GM18868 (cell line): ENCODE measurements around the gene TMTC2.

Experiments used
- ATAC-seq: cut with Tn5 transposase; IDR thresholded peaks from one replicate; pipeline ENCODE4 v1.9.1; 2021; ENCODE audit warnings: mild to moderate bottlenecking, moderate library complexity; ENCODE audit not compliant: unreplicated experiment

Gene TMTC2

GRCh38 chr12:82876075-82876474 lies 189.4 kb downstream of the TMTC2 start:
- no peak for ATAC-seq

DNA sequence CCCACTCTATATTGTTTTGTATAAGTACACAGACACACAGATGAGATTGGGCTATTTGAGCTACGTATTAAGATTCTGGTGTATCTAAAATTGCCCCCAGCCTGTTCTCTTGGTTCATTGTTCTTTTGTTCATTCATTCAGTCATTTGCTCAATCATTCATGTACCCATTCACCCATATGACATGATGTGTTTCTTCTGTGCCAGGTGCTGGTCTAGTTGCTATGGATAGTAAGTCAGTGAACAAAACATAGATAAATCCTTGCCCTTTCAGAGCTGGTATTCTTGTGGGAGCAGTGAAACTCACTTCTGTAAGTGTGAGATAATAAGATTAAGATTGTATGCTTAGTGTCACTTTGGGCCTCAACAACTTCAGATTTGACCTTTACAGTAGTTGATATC lies 191.3 kb downstream of the TMTC2 start:
- ATAC-seq, result no peak

- no peak for ATAC-seq
Observed at GRCh38 chr12:82880442-82880901, 193.8 kb downstream of the TMTC2 start.

GRCh38 chr12:82883394-82884355 lies 197.0 kb downstream of the TMTC2 start:
- ATAC-seq, result no peak

- no peak for ATAC-seq
Observed at GRCh38 chr12:82886671-82887340, 200.1 kb downstream of the TMTC2 start.

DNA sequence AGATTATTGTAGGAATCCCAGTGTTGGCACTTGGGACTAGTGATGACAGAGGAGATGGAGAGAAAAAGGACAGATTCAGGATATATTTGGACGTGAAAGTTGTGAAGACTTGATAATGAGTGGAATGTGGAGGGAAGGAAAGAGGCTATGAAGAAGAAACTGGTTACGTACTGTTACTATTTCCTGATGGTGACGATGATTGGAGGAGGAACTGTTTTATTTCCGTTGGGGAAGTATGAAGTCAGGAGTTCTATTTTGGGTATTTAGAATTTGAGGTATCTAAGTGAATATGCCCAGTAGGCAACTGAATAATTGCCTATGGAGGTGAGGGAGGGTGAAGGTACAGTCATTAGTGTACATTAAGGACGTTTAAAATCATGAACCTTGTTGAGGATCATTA lies 207.2 kb downstream of the TMTC2 start:
- ATAC-seq, result no peak

GRCh38 chr12:82896277-82896676 lies 209.6 kb downstream of the TMTC2 start:
- no peak for ATAC-seq

DNA sequence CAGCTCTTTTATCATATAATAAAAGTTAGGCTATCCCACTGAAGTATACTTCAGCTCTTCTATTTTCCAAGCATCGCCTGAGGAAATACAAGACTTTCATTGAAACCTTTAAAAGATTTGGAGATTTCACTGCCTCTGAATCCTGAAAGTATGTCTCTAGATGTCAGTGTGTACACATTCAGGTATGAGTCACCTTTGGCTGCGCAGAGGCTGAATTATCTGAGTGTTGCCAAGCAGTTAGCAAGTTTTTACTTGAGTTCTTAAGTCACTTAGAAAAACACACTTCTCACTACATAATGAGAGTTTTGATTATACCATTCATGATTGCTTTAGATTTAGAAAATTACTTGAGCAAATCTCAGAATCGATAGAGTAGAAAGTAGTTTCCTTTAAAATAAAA lies 210.3 kb downstream of the TMTC2 start:
- no peak for ATAC-seq

DNA sequence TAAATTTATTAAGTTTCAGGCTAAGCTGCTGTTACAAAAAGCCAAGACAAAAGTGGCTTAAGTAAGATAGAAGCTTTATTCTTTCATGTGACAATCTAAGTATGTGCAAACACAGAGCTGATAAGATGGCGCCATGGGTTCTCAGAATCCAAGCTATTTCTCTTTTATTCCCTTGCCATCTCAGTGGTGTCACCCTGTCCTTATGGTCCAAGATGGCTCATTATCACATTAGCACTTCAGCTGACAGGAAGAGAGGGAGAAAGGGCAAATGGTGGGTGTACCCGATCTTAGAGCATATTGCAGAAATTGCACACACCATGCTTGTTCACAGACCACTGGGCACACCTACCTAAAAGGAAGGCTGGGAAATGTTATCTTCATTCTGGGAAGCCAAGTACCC lies 211.7 kb downstream of the TMTC2 start:
- ATAC-seq, result no peak

GRCh38 chr12:82904219-82904790 lies 217.6 kb downstream of the TMTC2 start:
- ATAC-seq, result no peak

- ATAC-seq, result no peak
Observed at GRCh38 chr12:82910246-82910893, 223.7 kb downstream of the TMTC2 start.

- no peak for ATAC-seq
Observed at GRCh38 chr12:82912406-82912805, 225.7 kb downstream of the TMTC2 start.

DNA sequence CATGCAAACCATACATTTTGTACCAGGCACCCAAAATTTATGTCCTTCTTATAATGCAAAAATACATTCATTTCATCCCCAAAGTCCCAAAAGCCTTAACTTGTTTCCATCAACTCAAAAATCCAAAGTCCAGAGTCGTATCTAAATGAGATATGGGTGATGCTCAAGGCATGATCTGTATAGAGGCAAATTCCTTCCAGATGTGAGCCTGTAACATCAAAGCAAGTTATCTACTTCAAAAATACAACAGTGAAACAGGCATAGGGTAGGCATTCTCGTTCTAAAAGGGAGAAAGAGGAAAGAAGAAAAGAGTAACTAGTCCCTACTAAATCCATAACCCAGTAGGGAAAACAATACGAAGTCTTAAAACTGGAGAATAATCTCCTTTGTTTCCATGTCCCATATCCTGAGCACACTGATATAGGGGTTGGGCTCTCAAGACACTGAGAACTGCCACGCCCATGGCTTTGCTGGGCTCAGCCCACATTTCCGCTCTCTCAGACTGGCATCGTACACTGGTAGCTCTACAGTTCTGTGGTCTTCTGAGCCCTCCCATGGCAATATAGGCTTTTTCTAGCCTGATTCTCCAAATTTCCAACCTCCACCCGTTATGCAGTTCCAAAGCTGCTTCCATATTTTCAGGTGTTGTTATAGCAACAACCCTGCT lies 232.8 kb downstream of the TMTC2 start:
- ATAC-seq, result no peak

DNA sequence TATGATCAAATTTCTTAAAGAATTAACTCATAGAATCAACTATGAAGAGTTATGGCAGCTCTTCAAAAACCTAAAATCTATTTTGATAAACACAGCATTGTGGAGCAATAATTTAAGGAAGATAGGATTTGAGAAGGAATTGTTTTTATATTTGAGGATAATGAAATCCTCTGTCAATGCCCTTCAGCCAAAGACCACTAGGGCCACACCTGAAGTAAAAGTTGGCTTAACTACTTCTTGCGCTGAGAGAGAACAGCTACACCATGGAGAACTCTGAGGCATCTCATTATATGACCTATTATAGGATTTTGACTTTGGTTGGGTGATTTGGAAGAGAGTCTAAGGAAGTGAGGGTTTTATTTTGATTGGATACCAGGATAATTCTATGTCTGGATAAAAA lies 237.2 kb downstream of the TMTC2 start:
- no peak for ATAC-seq

DNA sequence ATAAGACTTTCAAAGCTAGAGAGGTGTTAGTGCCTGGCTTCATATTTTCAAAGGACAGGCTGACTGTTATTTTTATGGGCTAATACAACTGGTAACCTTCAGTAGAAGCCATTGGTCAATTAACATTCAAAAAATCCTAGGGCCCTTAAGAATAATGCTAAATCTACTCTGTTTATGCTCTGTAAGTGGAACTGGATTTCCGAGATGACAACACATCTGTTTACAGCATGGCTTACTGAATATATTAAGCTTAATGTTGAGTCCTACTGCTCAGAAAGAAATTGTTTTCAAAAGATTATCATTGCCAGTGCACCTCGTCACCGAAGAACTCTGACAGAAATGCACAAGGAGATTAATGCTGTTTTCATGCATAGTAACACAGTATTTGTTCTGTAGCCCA lies 239.9 kb downstream of the TMTC2 start:
- ATAC-seq, result no peak

DNA sequence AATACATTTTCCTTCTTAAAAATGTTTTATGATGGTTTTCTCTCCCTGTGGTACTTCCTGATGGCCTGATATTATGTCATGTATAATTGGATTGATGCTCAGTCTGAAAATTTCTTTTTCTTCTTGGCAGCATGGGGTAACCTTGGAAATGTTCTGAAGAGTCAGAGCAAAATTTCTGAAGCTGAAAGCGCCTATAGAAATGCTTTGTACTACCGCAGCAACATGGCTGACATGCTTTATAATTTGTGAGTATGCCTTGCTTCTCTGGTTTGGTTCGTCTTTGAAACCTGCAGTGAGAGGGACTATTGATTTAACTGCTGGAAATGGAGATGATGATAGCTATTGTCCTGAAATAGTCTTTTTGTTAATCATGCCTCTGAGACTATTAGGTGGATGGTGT lies 243.6 kb downstream of the TMTC2 start:
- ATAC-seq, result no peak

- no peak for ATAC-seq
Observed at GRCh38 chr12:82931349-82932116, 244.8 kb downstream of the TMTC2 start.

DNA sequence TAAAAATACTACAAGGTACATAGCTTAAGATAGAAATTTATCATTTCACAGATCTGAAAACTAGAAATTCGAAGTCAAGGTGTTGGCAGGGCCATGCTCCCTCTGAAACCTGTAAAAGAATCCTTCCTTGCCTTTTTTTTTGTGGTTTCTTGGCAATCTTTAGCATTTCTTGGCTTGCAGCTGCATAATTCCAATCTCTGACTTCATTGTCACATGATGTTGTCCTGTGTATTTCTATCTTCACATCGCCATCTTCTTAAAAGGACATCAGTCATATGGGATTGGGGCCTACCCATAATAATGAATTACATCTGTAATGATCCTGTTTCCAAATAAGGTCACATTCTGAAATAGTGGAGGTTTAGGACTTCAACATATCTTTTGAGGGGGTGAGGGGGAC lies 250.4 kb downstream of the TMTC2 start:
- no peak for ATAC-seq

DNA sequence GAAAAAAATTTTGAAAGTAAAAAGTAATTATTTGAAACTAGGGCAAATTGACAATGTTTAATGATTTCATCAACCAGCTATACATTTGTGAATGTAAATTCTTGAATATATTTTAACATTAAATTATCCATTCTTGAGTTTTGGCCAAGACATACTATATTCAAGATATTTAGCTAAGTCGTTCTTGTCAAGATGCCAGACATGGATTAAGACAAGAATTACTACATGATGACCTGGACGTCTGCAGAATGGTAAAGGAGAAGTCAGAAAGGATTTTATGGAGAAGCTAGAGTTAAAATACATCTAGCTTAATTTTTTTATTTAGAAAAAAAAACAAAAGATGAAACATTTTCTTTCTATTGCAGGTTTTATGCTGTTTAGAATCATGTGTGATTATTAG lies 255.8 kb downstream of the TMTC2 start:
- no peak for ATAC-seq

GRCh38 chr12:82942991-82943401 lies 256.3 kb downstream of the TMTC2 start:
- ATAC-seq, result peak; percentile 92
